Left kidney (tissue), 8 donors: Measurements from ENCODE around the gene CACNG6. TPM values are rescaled to one million over a fixed set of nuclear protein-coding genes. Genes with fewer than 3 reads are reported as not detected.
"Not testable (repeated sequence)": the region's sequence is repeated elsewhere in the genome, so short reads cannot be mapped to it uniquely, and the experiment has no call there.

ENCODE experiments used
- DNase-seq: peaks from one replicate; pipeline ENCODE4 v3.0.0-alpha.2; 2013
- long read RNA-seq, 8 donors: transcript quantifications; one replicate each; lab custom pipeline, GENCODE V29; 2026
- polyA plus RNA-seq: library from polyadenylated mRNA; unstranded; fragments of 120-200 nt; gene quantifications from one replicate; pipeline ENCODE4 v1.2.1, GENCODE V29; 2013; ENCODE audit not compliant: insufficient read length

CACNG6 gene, protein sequence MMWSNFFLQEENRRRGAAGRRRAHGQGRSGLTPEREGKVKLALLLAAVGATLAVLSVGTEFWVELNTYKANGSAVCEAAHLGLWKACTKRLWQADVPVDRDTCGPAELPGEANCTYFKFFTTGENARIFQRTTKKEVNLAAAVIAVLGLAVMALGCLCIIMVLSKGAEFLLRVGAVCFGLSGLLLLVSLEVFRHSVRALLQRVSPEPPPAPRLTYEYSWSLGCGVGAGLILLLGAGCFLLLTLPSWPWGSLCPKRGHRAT
- polyA plus RNA-seq: 0.71 TPM
- long read RNA-seq, donor 1, partial matches to known transcripts: 0 of 1 reads
- long read RNA-seq, donor 1, other reads (novel, unspliced or antisense): 0 of 1 reads
- long read RNA-seq, donor 2: 0 reads
- long read RNA-seq, donor 3: 0 reads
- long read RNA-seq, donor 4: 0 reads
- long read RNA-seq, donor 5: 0 reads
- long read RNA-seq, donor 6: 0 reads
- long read RNA-seq, donor 7, partial matches to known transcripts: 0 of 1 reads
- long read RNA-seq, donor 7, other reads (novel, unspliced or antisense): 0 of 1 reads
- long read RNA-seq, donor 8: 0 reads

DNA sequence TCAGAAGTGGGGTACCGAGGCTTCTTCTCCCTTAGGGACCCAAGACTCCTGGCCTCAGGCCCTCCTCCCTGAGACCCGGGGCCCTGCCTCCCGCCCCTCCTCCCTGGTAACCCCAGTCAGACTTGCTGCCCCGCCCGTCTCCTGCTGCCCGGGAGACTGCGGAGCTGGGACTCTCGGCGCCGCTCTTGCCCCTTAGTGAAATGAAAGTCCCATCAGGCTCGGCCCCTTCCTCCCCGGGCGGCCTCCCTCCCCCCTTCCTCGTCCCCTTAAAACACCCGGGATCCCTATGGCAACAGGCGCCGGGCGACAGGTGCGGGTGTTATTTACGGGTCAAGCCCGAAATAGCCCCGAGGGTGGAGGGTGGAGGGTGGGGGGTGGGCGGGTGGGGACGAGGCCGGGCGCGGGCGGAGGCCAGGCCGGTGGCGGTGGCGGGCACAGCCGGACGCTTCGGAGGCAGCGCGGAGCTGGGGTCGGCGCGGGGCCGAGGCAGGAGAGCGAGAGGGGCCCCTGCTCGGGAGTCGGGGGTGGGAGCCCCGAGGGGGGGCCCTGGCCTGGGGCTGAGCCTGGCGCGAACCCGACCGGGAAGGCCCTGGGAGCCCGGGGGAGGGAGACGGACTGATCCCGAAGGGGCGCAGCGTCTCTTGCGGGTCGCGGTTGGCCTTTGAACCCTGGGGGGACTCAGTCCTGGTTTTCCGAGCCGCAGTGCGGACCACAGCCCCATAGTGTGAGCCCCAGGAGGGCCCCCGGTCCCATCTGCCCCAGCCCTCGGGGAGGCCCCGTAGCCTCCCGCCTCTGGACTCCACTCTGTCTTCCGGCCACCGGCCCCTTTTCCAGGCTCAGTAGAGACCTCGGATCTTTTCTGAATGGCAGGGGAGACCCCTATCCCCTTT is at the start of gene CACNG6:
TSS of gene CACNG6 (plus strand) at position 414 of the 890 bp plus-strand sequence. CDS start 1,241 bp downstream, outside the sequence.
- DNase-seq: peak; percentile 48

DNA sequence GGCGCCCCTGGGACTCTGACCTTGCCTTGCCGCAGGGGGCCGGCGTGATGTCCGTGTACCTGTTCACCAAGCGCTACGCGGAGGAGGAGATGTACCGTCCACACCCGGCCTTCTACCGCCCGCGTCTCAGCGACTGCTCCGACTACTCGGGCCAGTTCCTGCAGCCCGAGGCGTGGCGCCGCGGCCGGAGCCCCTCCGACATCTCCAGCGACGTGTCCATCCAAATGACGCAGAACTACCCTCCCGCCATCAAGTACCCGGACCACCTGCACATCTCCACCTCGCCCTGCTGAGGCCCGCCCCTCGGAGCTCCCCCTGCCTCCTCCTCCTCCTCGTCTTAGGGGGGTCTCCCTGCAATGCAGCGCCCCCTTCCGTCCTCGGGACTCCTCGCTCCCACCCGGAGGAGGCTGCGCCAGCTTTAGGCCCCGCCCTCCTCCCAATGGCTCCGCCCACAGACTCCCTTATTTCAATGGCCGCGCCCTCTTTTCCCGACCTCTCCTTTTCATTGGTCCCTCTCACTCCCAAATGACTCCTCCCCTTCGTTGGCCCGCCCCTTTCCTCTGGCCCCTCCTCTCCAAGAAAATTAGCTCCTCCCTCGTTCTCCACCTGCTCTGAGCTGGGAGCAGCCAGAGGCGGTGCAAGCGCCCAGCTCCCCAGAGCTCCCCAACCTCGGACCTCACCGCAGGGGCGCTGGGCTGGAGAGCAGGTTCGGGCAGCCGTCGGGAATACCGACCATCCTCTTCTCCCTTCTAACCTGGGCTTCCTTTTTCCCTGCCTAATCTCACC is 49.2 kb upstream of the CACNG6 start:
- no peak for DNase-seq

DNA sequence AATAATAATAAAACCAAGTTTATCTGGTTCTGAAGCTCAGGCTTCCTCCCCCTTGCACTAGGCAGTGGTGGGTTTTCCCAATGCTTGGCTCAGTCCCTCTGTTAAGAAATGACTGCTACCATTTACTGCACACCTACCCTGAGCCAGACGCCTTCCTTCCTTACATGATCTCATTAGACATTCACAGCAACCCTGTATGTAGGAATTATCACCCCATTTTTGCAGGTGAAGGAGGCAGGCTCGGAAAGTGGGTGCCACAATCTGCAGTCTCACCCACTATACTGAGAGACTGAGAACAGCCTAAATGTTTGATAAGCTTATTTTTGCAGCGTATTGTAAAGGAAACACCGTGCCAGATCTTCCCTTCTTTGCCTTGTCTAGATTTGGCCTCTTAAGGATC is 47.0 kb upstream of the CACNG6 start:
- DNase-seq: no peak

DNA sequence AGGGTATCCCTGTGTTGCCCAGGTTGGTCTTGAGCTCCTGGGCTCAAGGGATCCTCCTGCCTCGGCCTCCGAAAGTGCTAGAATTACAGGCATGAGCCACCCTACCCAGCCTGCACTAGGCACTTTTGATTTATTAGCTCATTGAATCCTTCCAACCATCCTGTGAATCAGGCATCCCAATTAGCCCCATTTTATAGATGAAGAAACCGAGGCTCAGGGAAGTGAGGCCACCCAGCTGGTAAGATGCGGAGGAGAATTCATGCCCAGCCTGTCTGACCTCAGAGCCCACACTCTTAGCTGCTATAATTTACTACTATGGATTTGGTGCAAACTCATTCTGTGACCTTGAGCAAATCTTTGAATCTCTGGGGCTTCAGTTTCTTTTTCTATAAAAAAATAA is 46.5 kb upstream of the CACNG6 start:
- DNase-seq: no peak

DNA sequence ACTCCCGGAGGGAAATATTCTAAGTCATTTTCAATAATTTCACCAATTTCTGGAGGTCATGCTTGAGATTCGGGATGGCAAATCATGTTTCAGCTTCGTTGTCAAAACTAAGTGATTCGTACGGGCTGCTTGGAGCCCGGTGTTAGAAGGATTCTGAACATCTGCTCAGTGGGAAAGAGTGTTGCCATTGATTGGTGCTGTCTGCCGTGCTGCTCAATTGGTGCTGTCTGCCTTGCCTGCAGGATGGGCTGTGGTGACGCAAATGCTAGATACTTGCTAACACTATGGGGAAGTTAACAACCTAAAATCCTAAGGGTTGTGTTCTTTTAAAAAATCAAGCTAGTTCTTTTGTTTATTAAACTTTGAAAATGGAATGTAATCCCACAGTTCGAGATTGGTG is 46.0 kb upstream of the CACNG6 start:
- DNase-seq: no peak

DNA sequence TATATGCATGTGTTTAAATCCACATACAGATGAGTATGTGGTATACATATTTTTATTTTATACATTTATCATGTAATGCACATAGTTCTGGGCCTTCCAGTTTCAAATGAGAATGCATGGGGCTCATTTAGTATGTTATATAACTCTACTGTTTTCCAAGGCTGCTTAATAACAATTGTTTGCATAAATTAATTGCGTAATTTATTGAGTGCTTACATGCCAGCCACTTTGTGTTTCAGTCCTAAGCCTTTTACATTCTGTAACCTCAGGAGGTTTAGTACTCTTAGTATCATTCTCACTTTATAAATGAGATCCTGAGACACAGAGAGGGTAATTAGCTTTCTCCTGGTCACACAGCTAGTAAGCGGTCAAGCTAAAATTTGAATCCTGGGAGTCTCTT is 45.4 kb upstream of the CACNG6 start:
- no peak for DNase-seq

DNA sequence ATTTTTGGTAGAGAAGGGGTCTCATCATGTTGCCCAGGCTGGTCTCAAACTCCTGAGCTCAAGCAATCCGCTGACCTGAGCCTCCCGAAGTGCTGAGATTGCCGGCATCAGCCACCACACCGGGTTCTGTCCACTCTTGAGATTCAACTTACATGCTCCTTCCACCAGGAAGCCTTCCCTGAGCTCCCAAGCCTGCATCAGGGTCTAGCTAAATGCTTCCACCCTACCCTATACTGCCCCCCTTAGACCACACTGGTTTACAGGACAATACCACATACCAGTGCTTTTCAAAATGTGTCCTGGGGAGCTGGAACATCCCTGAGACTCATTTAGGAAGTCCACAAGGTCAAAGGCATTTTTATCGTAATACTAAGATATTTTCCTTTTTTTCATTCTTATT is 43.8 kb upstream of the CACNG6 start:
- no peak for DNase-seq

DNA sequence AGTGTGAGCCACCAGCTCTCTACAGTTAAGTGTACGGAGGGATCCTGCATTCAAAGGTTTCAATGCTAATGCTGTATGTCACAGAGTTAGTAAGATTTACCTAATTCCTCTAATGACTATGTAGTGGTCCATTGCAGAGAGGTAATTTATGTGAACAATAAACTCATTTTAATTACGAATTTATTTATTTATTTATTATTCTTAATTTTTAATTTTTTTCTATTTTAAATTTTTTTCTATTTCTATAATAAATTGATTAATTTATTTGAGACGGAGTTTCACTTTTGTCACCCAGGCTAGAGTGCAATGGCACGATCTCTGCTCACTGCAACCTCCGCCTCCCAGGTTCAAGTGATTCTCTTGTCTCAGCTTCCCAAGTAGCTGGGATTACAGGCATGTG is 42.8 kb upstream of the CACNG6 start:
- not testable (repeated sequence) for DNase-seq

DNA sequence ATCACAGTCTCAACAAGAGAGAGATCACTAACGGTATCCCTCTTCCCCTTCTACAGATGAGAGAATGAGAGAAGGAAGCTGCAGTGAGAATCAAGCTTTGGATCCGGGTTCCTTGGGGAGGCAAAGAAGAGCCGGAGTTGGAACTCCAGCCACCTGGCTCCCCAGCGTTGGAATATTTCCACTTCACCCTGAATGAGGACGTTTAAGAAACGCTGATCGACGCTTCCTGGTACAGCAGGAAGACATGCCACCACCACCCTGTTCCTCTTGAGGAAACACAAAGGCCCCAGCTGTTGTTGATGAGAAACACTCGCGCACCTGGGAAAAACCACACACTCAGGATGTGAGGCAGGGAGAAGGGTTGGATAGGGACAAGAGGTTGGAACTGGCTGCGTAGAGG is 40.0 kb upstream of the CACNG6 start:
- DNase-seq: no peak

DNA sequence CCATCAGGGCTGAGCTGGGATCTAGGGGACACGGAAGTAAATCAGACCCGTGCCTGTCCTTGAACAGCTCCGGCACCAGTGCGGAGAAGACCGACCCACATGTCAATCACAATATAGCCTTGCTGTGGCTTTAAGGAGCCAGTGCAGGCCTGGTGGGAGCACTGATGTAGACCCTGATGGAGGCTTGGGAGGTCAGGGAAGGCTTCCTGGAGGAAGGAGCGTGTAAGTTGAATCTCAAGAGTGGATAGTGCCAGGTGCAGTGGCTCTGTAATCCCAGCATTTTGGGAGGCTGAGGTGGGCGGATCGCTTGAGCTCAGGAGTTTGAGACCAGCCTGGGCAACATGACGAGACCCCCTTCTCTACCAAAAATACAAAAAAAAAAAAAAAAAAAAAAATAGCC is 39.5 kb upstream of the CACNG6 start:
- no peak for DNase-seq

DNA sequence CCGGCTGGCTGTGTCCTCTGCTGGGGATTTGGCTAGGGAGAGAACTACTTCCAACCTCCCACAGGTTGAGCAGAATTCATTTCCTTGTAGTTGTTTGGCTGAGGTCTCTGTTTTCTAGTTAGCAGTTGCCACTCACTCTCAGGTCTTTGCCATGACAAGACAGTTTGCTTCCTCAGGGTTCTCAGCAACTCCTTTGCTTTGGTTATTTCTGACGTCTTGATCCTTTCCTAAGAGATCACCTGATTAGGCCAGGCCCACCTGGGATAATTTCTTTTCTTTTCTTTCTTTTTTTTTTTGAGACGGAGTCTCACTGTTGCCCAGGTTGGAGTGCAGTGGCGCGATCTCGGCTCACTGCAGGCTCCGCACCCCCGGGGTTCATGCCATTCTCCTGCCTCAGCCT is 38.1 kb upstream of the CACNG6 start:
- DNase-seq: no peak

DNA sequence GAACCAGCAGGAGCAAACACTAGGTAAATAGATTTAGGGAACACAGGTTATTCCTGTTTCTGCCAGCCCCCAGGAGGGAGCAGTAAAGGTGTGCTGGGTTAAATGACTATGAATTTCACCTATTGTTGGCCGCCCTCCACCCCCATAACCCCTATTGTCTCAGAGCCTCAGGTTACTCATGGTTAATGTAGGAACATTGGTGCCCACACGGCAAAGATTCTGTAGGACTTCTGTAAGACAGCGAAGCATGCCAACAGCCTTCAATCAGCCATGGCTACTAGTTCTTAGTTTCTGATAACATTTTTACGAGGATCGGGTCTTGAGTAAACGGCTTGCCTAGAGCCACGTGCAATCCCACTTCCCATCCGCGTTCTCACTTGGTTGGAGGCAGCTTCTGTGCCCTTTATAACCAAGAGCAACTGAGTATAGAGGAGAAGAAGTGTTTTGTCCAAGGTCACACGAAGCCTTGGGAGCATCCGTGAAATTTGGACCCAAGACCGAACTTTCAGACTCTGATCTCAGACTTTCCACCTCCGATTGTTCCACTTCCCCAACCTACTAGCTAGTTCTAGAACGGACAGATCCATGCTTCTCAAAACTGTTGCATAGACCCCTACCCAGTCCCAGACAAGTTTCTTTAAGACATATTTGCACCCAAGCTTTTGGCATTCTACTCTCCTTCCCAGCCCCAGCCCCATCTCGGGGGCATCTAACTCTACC is 33.8 kb upstream of the CACNG6 start:
- DNase-seq: no peak

DNA sequence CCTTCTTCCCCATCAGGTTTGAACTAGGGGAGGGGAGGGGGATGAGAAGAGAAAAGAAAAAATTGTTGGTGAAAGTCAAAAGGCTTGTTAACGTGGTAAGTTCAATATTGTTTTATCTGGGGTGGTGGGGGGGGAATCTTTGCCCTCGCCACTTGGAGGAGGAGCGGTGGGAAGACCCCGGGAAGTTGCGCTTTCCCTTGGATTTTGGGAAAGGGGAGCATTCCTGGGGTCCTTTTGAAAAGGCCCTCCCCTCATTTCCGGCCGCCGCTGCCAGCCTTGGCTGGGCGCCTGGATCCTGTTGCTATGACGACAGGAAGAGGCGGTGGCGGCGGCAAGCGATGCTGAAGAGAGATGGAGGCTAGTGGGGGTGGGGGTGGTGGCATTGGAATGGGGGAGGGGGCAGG is 33.3 kb upstream of the CACNG6 start:
- no peak for DNase-seq

DNA sequence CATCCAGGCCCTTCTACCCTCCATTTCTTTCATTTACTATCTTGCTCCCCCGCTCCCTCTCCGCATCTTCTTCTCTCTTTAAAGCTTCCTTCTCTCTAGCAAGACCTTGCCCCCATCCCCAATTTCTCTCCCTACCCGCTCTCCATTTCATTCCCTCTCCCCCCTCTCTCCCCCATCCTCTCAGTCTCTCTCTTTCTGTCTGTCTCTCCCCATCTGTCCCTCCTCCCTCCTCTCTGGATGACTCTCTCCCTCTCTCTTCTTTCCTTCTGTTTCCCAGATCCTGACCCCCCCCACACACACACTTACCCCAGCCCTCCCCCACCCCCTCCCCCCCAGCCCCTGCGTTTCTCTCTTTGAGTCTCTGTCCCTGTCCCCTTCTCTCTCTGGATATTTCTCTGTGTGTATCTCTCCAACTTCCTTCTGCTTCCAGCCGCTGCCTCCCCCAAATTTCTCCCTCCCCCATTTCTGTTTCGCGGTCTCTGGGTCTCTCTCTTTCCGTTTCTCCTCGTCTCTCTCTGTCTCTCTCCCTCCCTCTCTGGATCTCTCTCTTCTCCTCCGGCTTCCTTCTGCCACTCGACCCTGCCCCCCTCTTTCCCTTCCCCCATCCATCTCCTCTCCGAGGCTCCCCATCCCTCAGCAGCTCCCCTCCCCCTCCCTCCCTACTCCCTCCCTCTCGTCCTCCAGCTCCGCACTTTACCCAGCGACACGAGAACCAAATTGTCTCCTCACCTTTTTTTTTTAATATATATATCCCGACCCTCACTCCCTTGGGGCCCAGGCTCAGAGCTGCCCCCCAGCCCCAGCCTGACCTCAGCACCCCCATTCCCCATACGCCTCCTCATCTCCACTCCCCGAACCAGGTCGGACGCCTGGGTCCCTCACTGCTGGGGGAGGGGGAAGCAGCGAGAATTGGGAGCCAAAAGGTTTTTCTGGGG is 32.3 kb upstream of the CACNG6 start:
- no peak for DNase-seq

DNA sequence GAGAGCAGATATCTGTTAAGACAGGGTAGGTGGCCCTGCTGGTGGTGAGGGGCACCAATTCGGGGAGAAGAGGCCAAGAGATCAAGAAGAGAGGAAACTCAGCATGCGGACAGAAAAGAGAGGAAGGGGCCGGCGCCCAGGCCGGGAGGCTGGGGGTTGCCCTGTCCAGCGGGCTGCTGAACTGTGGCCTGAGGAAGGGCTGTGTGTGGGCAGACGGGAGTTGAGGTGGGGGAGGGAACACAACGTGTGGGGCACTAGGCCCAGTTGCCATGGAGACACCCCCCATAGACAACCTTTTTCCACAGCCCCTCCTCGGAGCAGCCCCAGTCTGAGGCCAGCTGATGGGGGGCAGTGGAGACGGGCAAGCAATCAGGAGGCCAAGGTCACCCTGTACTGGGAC is 31.2 kb upstream of the CACNG6 start:
- DNase-seq: no peak

DNA sequence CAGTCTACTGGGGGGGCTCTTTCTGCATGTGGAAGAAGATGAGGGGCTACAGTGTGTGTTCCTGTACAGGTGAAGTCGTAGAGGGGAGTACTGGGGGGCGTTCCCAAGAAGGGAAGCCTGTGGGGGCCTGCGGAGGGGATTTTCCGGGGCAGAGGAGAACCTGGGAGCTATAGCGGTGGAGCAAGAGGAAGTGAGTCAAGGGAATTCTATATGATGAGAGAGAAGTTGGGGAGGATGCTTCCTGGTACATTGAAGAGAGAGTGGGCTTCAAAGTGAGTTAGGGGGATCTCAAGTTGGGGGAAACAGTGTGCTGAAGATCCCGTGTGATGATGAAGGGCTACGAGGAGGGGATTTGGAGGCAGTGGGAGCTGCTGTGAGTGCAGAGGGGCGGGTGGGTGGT is 30.6 kb upstream of the CACNG6 start:
- DNase-seq: no peak

DNA sequence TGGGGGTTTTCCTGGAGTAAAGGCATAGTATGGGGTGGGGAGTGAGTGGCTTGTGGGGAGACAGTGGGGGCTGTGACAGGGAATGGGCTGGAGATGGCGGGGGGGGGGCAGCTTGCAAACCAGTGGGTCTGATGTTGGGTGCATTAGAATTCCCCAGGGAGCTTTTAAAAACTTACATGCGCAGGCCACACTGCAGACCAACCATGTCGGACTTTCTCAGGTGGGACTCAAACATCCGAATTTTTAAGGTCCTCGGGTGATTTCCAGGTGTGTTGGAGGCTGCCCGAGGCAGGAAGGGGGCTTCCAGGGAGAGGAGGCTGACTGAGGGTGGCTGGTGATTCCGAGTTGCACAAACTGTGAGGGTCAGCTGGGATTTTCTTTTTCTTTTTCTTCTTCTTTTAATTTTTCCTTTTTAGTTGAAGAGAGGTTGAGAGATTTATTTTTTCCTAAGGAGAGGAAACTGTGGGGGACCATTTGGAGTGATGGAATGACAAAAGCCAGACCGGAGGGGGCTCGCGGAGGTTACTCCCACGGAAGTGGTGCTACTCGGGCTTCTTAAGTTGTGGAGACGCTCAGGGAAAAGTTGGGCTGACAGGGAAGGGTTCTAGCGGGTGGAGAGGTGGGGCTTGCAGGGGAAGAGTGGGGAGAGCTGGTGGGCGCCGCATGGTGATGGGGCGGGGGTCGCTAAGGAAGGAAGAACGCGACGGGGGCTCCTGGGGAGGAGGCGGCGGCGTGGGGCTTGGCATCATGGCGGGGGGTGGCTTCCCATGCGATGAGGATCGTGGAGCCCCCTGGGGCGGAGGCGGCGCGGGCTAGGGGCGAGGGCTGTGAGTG is 29.7 kb upstream of the CACNG6 start:
- no peak for DNase-seq

DNA sequence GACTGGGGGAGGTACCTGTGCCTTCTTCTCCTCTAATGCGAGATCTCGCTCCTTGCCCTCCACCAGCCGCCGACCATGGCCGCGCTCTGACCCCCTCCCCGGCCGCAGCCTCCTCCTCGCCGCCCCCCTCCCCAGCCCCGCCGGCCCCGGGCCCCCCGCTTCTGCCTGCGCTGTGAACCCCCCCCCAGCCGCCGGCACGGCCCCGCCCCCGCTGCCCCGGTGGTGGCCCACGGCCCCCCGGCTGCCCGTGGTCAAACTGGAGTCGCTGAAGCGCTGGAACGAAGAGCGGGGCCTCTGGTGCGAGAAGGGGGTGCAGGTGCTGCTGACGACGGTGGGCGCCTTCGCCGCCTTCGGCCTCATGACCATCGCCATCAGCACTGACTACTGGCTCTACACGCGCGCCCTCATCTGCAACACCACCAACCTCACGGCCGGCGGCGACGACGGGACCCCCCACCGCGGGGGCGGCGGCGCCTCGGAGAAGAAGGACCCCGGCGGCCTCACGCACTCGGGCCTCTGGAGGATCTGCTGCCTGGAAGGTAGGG is 28.5 kb upstream of the CACNG6 start, which contains the start of gene CACNG8:
TSS of gene CACNG8 (plus strand) at position 51 of the 545 bp plus-strand sequence.
- DNase-seq: no peak

DNA sequence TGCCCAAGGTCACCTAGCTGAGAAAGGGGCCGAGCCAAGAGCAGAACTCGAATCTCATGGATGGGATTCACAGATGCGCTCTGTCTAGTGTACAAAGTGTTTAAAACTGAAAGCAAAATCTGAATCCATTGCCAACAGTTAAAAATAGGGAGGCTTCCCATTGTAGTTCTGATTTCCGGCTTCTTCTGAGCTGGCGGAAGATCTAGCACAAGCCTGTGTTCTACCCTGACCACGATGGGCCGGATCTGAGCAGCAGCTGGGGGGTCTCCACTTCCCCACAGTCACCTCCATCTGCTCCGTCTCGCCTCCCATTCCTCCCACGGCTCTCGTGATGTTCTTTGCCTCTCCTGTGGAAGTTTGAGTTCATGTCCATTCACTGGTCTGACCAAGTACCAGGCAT is 26.3 kb upstream of the CACNG6 start:
- no peak for DNase-seq
